ENCODE measurements around the gene HIVEP1.

The HIVEP1 gene

DNA sequence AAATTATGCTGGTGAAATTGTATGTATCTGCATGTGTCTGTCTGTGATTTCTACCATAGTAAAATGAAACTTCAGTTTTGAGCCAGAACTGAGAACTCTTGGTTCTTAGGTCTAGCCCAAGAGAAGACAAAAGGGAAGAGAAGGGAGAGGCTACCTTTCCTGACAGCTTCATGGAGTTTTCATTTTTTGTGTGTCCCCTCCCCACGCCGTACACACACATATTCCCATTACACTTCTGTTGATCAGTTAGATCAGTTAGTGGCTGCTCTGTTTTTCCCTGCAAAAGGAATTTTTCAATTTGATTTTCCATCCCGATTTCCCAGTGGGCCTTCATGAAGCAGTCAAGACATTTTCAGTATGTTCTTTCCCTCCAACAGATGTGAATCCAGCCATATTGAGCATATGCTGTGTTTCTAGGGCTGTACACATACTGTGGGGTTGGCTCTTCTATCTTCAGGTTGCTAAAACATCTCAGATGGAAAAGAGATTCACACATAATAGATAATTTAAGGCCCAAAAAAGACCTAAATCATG, 52.5 kb downstream of the HIVEP1 start:
- no peak overlapping the region for H3K27ac ChIP-seq
- no peak for TF ChIP-seq ZFX (IDR thresholded peaks at IDR 0.05)
- TF ChIP-seq, protein P1, sequence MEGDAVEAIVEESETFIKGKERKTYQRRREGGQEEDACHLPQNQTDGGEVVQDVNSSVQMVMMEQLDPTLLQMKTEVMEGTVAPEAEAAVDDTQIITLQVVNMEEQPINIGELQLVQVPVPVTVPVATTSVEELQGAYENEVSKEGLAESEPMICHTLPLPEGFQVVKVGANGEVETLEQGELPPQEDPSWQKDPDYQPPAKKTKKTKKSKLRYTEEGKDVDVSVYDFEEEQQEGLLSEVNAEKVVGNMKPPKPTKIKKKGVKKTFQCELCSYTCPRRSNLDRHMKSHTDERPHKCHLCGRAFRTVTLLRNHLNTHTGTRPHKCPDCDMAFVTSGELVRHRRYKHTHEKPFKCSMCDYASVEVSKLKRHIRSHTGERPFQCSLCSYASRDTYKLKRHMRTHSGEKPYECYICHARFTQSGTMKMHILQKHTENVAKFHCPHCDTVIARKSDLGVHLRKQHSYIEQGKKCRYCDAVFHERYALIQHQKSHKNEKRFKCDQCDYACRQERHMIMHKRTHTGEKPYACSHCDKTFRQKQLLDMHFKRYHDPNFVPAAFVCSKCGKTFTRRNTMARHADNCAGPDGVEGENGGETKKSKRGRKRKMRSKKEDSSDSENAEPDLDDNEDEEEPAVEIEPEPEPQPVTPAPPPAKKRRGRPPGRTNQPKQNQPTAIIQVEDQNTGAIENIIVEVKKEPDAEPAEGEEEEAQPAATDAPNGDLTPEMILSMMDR (conservative IDR thresholded peaks at IDR 0.05): no peak

- no peak overlapping the region for H3K27ac ChIP-seq
- TF ChIP-seq, protein P1 (conservative IDR thresholded peaks at IDR 0.05): no peak
- no peak for TF ChIP-seq ZFX (IDR thresholded peaks at IDR 0.05)
These were observed 53.4 kb downstream of the HIVEP1 start for GRCh38 chr6:12065321-12066140.

DNA sequence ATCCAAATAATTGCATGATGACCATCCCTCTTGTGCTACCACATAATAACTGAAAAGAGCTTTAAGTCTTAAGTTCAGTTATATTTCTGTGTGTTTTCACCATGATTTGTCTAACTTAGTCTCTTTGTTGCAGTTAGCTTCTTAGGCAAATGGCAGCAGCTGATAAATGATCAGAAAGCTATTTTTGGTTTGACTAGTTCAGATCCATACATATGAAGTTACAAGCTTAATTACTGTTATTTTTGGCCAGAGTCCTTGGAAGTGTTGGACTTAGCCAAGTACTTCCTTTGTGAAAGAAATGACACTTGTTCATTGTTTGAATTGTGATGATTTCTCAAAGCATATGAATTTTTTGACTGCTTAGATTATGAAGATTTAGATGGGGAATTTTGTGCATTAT, 54.2 kb downstream of the HIVEP1 start:
- TF ChIP-seq ZFX (IDR thresholded peaks at IDR 0.05): no peak
- TF ChIP-seq, protein P1 (conservative IDR thresholded peaks at IDR 0.05): no peak
- no peak overlapping the region for H3K27ac ChIP-seq

DNA sequence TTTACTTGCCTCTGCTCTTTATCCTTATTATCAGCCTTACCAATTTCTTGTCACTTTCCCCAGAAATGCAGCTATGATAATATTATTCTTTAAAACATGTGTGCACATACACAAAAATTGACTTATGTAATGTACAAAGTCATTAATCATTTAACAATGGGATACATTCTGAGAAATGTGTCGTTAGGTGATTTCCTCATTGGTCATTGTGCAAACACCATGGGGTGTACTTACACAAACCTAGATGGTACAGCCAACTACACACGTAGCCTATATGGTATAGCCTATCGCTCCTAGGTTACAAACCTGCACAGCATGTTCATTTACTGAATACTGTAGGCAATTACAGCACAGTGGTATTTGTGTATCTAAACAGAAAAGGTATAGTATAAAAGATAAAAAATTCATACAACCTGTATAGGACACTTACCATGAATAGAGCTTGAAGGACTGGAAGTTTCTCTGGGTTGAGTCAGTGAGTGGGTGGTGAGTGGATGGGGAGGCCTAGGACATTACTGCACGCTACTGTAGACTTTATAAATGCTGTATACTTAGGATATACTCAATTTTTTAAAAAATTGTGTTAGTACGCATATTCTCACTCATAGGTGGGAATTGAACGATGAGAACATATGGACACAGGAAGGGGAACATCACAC, 56.9 kb downstream of the HIVEP1 start:
- no peak for TF ChIP-seq ZFX (IDR thresholded peaks at IDR 0.05)
- TF ChIP-seq, protein P1 (conservative IDR thresholded peaks at IDR 0.05): no peak
- no peak overlapping the region for H3K27ac ChIP-seq

- TF ChIP-seq, protein P1 (conservative IDR thresholded peaks at IDR 0.05): no peak
- no peak for TF ChIP-seq ZFX (IDR thresholded peaks at IDR 0.05)
- H3K27ac ChIP-seq: no peak overlapping the region
These were observed 57.9 kb downstream of the HIVEP1 start for GRCh38 chr6:12069891-12070529.

GRCh38 chr6:12071064-12071615, 59.0 kb downstream of the HIVEP1 start:
- no peak overlapping the region for H3K27ac ChIP-seq
- TF ChIP-seq ZFX (IDR thresholded peaks at IDR 0.05): no peak
- TF ChIP-seq, protein P1 (conservative IDR thresholded peaks at IDR 0.05): no peak
